ENCODE results near the gene PRKCE.

DNA sequence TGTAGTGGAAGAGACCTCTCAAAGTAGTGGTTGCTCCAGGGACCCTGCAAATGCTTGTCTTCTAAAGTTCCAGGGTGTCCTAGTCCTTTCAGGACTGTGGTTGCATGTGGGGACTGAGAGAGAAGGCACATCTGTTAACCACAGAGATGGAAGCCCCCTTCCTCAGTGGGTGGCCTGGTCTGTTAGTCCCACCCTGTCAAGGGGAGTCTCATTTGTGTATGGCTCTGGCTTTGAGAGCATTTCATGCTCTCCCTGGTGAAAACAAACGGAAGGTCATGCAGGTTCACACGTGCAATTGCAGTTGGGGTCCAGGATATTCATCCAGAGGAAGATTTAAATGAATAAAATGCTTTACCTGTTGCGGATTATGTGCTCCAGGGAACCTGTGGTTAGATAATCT lies 219.6 kb downstream of the PRKCE start:
- TF ChIP-seq, protein P1, sequence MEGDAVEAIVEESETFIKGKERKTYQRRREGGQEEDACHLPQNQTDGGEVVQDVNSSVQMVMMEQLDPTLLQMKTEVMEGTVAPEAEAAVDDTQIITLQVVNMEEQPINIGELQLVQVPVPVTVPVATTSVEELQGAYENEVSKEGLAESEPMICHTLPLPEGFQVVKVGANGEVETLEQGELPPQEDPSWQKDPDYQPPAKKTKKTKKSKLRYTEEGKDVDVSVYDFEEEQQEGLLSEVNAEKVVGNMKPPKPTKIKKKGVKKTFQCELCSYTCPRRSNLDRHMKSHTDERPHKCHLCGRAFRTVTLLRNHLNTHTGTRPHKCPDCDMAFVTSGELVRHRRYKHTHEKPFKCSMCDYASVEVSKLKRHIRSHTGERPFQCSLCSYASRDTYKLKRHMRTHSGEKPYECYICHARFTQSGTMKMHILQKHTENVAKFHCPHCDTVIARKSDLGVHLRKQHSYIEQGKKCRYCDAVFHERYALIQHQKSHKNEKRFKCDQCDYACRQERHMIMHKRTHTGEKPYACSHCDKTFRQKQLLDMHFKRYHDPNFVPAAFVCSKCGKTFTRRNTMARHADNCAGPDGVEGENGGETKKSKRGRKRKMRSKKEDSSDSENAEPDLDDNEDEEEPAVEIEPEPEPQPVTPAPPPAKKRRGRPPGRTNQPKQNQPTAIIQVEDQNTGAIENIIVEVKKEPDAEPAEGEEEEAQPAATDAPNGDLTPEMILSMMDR (IDR thresholded peaks at IDR 0.05), result no peak
- TF ChIP-seq, protein P2, sequence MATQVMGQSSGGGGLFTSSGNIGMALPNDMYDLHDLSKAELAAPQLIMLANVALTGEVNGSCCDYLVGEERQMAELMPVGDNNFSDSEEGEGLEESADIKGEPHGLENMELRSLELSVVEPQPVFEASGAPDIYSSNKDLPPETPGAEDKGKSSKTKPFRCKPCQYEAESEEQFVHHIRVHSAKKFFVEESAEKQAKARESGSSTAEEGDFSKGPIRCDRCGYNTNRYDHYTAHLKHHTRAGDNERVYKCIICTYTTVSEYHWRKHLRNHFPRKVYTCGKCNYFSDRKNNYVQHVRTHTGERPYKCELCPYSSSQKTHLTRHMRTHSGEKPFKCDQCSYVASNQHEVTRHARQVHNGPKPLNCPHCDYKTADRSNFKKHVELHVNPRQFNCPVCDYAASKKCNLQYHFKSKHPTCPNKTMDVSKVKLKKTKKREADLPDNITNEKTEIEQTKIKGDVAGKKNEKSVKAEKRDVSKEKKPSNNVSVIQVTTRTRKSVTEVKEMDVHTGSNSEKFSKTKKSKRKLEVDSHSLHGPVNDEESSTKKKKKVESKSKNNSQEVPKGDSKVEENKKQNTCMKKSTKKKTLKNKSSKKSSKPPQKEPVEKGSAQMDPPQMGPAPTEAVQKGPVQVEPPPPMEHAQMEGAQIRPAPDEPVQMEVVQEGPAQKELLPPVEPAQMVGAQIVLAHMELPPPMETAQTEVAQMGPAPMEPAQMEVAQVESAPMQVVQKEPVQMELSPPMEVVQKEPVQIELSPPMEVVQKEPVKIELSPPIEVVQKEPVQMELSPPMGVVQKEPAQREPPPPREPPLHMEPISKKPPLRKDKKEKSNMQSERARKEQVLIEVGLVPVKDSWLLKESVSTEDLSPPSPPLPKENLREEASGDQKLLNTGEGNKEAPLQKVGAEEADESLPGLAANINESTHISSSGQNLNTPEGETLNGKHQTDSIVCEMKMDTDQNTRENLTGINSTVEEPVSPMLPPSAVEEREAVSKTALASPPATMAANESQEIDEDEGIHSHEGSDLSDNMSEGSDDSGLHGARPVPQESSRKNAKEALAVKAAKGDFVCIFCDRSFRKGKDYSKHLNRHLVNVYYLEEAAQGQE (IDR thresholded peaks at IDR 0.05; ENCODE audit: insufficient read depth in 1 of 2, low read depth in 2 of 2, low read length in 1 of 2), result no peak
- TF ChIP-seq TCF7L2 (IDR thresholded peaks at IDR 0.05; ENCODE audit: low read depth, low read length), result no peak
